H1 (cell line): Measurements from ENCODE around the gene UBE2H. TPM values are rescaled to one million over a fixed set of nuclear protein-coding genes. Genes with fewer than 3 reads are reported as not detected.

Source experiments
- CTCF ChIA-PET: fragments of 300-600 bp; sonication (Branson Sonifier 250); formaldehyde crosslinking; loops from one replicate; lab custom pipeline; 2021; ENCODE audit not compliant: partially characterized antibody; lab: Charles Lee
- POLR2A ChIA-PET: fragments of 300-600 bp; sonication (Branson Sonifier 250); formaldehyde crosslinking; loops from one replicate; lab custom pipeline; 2021; ENCODE audit warnings: inconsistent platforms; ENCODE audit not compliant: partially characterized antibody; lab: Charles Lee
- DNase-seq, 2 experiments: peaks; one replicate each; pipeline versions ENCODE4 v3.0.0 to v3.0.0-alpha.2; 2010 to 2022; ENCODE audit warnings: low spot score in 2 of 2, low read depth in 1 of 2, mixed read lengths in 1 of 2
- FAIRE-seq: peaks from 2 replicates; lab custom pipeline; 2011; peaks lifted over from hg19 to GRCh38; lab: Jason Lieb, UNC
- H2AFZ ChIP-seq: 2 replicates; pipeline ENCODE4 v1.8.1; 2012; ENCODE audit warnings: low read length, inconsistent platforms
- H2AK5ac ChIP-seq: 2 replicates; pipeline ENCODE4 v1.6.1; 2013; ENCODE audit warnings: low read depth, low read length
- H2BK120ac ChIP-seq: replicated peaks from 2 replicates; pipeline ENCODE3; 2013; ENCODE audit warnings: low read depth, low read length, inconsistent platforms
- H2BK12ac ChIP-seq: 2 replicates; pipeline ENCODE4 v1.6.1; 2013; ENCODE audit warnings: low read depth, low read length
- H2BK15ac ChIP-seq: 2 replicates; pipeline ENCODE4 v1.6.1; 2013; ENCODE audit warnings: low read length
- H2BK20ac ChIP-seq: 2 replicates; pipeline ENCODE4 v1.6.1; 2013; ENCODE audit warnings: low read length
- H2BK5ac ChIP-seq: 2 replicates; pipeline ENCODE4 v1.6.1; 2013; ENCODE audit warnings: low read depth, low read length
- H3K14ac ChIP-seq: 2 replicates; pipeline ENCODE4 v1.6.1; 2013; ENCODE audit warnings: inconsistent platforms; ENCODE audit not compliant: insufficient read length
- H3K18ac ChIP-seq: 2 replicates; pipeline ENCODE4 v1.6.1; 2013; ENCODE audit warnings: low read length; ENCODE audit errors: extremely low read depth
- H3K23ac ChIP-seq: 2 replicates; pipeline ENCODE4 v1.6.1; 2013; ENCODE audit warnings: inconsistent platforms; ENCODE audit not compliant: insufficient read length
- H3K23me2 ChIP-seq: 2 replicates; pipeline ENCODE4 v1.6.1; 2013; ENCODE audit warnings: low read depth, low read length
- H3K27ac ChIP-seq: 2 replicates; pipeline ENCODE4 v1.6.1; 2011; ENCODE audit warnings: low read depth, low read length, inconsistent platforms
- H3K27me3 ChIP-seq, 4 experiments: replicated peaks in 1 of 4; 1 replicate in 1 of 4; 2 replicates in 3 of 4; pipeline versions ENCODE4 v1.6.1 to v1.8.1; 2011 to 2013; ENCODE audit warnings: low read length in 3 of 4, mild to moderate bottlenecking in 3 of 4, inconsistent platforms in 2 of 4, mixed read lengths in 2 of 4, moderate library complexity in 1 of 4; ENCODE audit not compliant: control insufficient read depth in 3 of 4, insufficient read depth in 3 of 4; ENCODE audit errors: extremely low read depth in 1 of 4
- H3K36me3 ChIP-seq, 4 experiments: 2 replicates each; pipeline versions ENCODE4 v1.6.1 to v1.8.1; 2011 to 2013; ENCODE audit warnings: mild to moderate bottlenecking in 4 of 4, low read length in 3 of 4, moderate library complexity in 2 of 4, control low read depth in 1 of 4, inconsistent platforms in 1 of 4; ENCODE audit not compliant: insufficient read depth in 4 of 4, control insufficient read depth in 2 of 4
- H3K4ac ChIP-seq: replicated peaks from 2 replicates; pipeline ENCODE3; 2013; ENCODE audit warnings: low read length, low read depth, mixed read lengths, inconsistent platforms; ENCODE audit not compliant: insufficient read length
- H3K4me1 ChIP-seq, 4 experiments: replicated peaks in 1 of 4; 1 replicate in 1 of 4; 2 replicates in 3 of 4; pipeline versions ENCODE4 v1.6.1 to v1.8.1; 2011 to 2013; ENCODE audit warnings: low read length in 3 of 4, inconsistent platforms in 2 of 4, mixed read lengths in 1 of 4; ENCODE audit not compliant: insufficient read depth in 4 of 4, control insufficient read depth in 3 of 4
- H3K4me2 ChIP-seq, 2 experiments: 2 replicates each; pipeline versions ENCODE4 v1.6.1 to v1.8.1; 2011 to 2013; ENCODE audit warnings: low read depth in 2 of 2, low read length in 2 of 2, control low read depth in 1 of 2, inconsistent platforms in 1 of 2, mild to moderate bottlenecking in 1 of 2; ENCODE audit not compliant: insufficient read depth in 1 of 2
- H3K4me3 ChIP-seq, 4 experiments: fragments of 200-600, 300-600 bp in 1 of 4; sonication (generic), shearing (Covaris generic), sonication (Bioruptor Twin) in 1 of 4; 2 replicates each; pipeline versions ENCODE4 v1.5.1 to v1.8.1; 2011 to 2016; ENCODE audit warnings: low read length in 4 of 4, low read depth in 3 of 4, control low read depth in 2 of 4, inconsistent platforms in 2 of 4, mild to moderate bottlenecking in 2 of 4, mixed read lengths in 1 of 4, moderate library complexity in 1 of 4; ENCODE audit not compliant: insufficient read depth in 2 of 4; ENCODE audit errors: extremely low read depth in 1 of 4
- H3K56ac ChIP-seq: replicated peaks from 2 replicates; pipeline ENCODE3; 2013; ENCODE audit warnings: low read depth, mild to moderate bottlenecking, mixed read lengths, low read length, inconsistent platforms; ENCODE audit not compliant: insufficient read length
- H3K79me1 ChIP-seq: 2 replicates; pipeline ENCODE4 v1.6.1; 2013; ENCODE audit warnings: low read depth, low read length, control low read depth
- H3K79me2 ChIP-seq, 2 experiments: 2 replicates each; pipeline versions ENCODE4 v1.6.1 to v1.8.1; 2012 to 2013; ENCODE audit warnings: low read length in 2 of 2, mild to moderate bottlenecking in 2 of 2, inconsistent platforms in 1 of 2; ENCODE audit not compliant: insufficient read depth in 2 of 2, control insufficient read depth in 1 of 2
- H3K9ac ChIP-seq, 4 experiments: replicated peaks in 1 of 4; 1 replicate in 1 of 4; 2 replicates in 3 of 4; pipeline versions ENCODE4 v1.6.1 to v1.8.1; 2011 to 2013; ENCODE audit warnings: low read depth in 3 of 4, low read length in 3 of 4, control low read depth in 2 of 4, mild to moderate bottlenecking in 2 of 4, moderate library complexity in 2 of 4, inconsistent platforms in 1 of 4; ENCODE audit errors: extremely low read depth in 1 of 4
- H3K9me3 ChIP-seq, 2 experiments: 2 replicates each; pipeline versions ENCODE4 v1.6.1 to v1.8.1; 2012 to 2013; ENCODE audit warnings: mild to moderate bottlenecking in 2 of 2, moderate library complexity in 2 of 2, control low read depth in 1 of 2, inconsistent platforms in 1 of 2, low read depth in 1 of 2, low read length in 1 of 2, mixed read lengths in 1 of 2; ENCODE audit not compliant: insufficient read depth in 2 of 2
- H4K20me1 ChIP-seq, 2 experiments: replicated peaks in 1 of 2; 2 replicates each; pipeline versions ENCODE3 to v1.8.1; 2011 to 2013; ENCODE audit warnings: inconsistent platforms in 2 of 2, low read length in 2 of 2, mild to moderate bottlenecking in 1 of 2; ENCODE audit not compliant: insufficient read depth in 2 of 2, control insufficient read depth in 1 of 2
- H4K5ac ChIP-seq: 2 replicates; pipeline ENCODE4 v1.6.1; 2013; ENCODE audit warnings: low read length, low read depth, mixed read lengths, inconsistent platforms; ENCODE audit not compliant: insufficient read length
- H4K8ac ChIP-seq: 2 replicates; pipeline ENCODE4 v1.8.0; 2013; ENCODE audit warnings: mild to moderate bottlenecking, moderate library complexity, low read length, inconsistent platforms; ENCODE audit not compliant: insufficient read depth; ENCODE audit errors: extremely low read depth
- H4K91ac ChIP-seq: replicated peaks from 2 replicates; pipeline ENCODE3; 2013; ENCODE audit warnings: low read length, mixed read lengths, inconsistent platforms; ENCODE audit not compliant: insufficient read length
- WGBS, 2 experiments: shearing (Covaris generic) in 1 of 2; methylation state at CpG; one replicate each; pipeline versions ENCODE4 v1.1.6 to v1.1.7; 2013 to 2015; ENCODE audit warnings: low lambda C conversion rate in 2 of 2, mixed read lengths in 2 of 2, inconsistent platforms in 1 of 2, low coverage in 1 of 2, missing lambda C conversion rate in 1 of 2; ENCODE audit not compliant: insufficient replicate concordance in 2 of 2, insufficient coverage in 1 of 2, insufficient read length in 1 of 2; ENCODE audit errors: extremely low coverage in 1 of 2, missing lambda C conversion rate in 1 of 2; 5-methylcytosine and 5-hydroxymethylcytosine counted together
- polyA plus RNA-seq, 7 experiments: library from polyadenylated mRNA; depleted of rRNA in 3 of 7; stranded (reverse) in 5 of 7; unstranded in 2 of 7; fragments of >200 nt in 5 of 7; fragments of 200-250 nt in 2 of 7; gene quantifications; 1 replicate in 5 of 7; 2 replicates in 1 of 7; 4 replicates in 1 of 7; pipeline versions ENCODE4 v1.2.1 to v1.2.3, GENCODE V29; 2011 to 2013; ENCODE audit warnings: missing spikeins in 2 of 7, mixed read lengths in 2 of 7
- total RNA-seq: library from RNA; stranded (reverse); fragmentation: NEBNext Ultra II Directional; extraction: Animal tissue kit (Norgen Biotek cat#: 25700); gene quantifications from 2 replicates; pipeline ENCODE4 v1.2.1, GENCODE V29; 2021

UBE2H gene
- total and polyA plus RNA-seq, 2 of the 8 experiments (the other 6 are each of a cell fraction or from before 2014, with no cell fraction given): 30.6 to 62.2 TPM

- Histone ChIP-seq H3K14ac (no peak overlapping the region), H3K4ac (no peak overlapping the region), H2BK20ac (no peak overlapping the region), H3K56ac (no peak overlapping the region), H3K9me3 (no peaks in the 10 kb centered on the region), H3K4me2 (peak overlapping the region in 1 of 2 experiments; percentile 69; a peak in 2 of 4 replicates), H3K79me2 (no peaks in the 10 kb centered on the region), H3K4me1 (peaks cover 6 to 40% (median 24%) of the 10 kb centered on the region in 4 experiments), H2BK12ac (no peak overlapping the region), H2BK15ac (no peak overlapping the region), H4K20me1 (peaks cover 14 to 24% of the 10 kb centered on the region in 2 experiments), H3K18ac (no peak overlapping the region; the same call in 1 of the 2 replicates), H3K23me2 (peaks cover 17% of the 10 kb centered on the region; the same call in 1 of the 2 replicates), H3K27me3 (peaks cover 55 to 85% (median 85%) of the 10 kb centered on the region in 4 experiments), H2BK5ac (no peak overlapping the region), H3K79me1 (no peaks in the 10 kb centered on the region), H2AK5ac (no peak overlapping the region), H4K91ac (no peak overlapping the region), H2BK120ac (no peak overlapping the region), H2AFZ (no peak overlapping the region), H3K9ac (no peak overlapping the region), H4K5ac (no peak overlapping the region), H3K27ac (no peak overlapping the region), H3K4me3 (peak overlapping the region in 1 of 4 experiments; percentile 22; a peak in 1 of 8 replicates), H4K8ac (no peak overlapping the region), H3K36me3 (peaks cover 0 to 3% (median 0%) of the 10 kb centered on the region in 4 experiments; a peak in 1 of 8 replicates), H3K23ac (no peak overlapping the region)
- CTCF ChIA-PET: interaction anchor here (0.5 to 1.4 kb wide), 3 partner anchors 42 to 119 kb away, joined by 3 read pairs; no protein-coding TSS in a partner anchor
- FAIRE-seq (no peak), DNase-seq (no peak)
- POLR2A ChIA-PET: interaction anchor here (1.0 to 4.7 kb wide), 3 partner anchors 8 to 15 kb away, joined by 3 to 20 read pairs (median 3); no protein-coding TSS in a partner anchor
- 25% methylated on average over 25 of the region's 25 CpGs; no CpG with 5 or more reads in 1 of the 2 experiments for WGBS, 2 experiments
Observed at GRCh38 chr7:129784437-129784782, 168.3 kb downstream of the UBE2H start.
